GM23338 (cell line): Measurements from ENCODE around the gene CFAP92.

Source experiments
- CREB1 ChIP-seq: fragments of 250-450 bp; sonication (Bioruptor Pico); IDR thresholded peaks from 2 replicates; pipeline ENCODE4 v1.5.0; 2020; ENCODE audit warnings: low read depth, mild to moderate bottlenecking, moderate library complexity
- EZH2 ChIP-seq: fragments of 200-600 bp; sonication (generic); IDR thresholded peaks from one replicate; pipeline ENCODE4 v1.8.0; 2017; ENCODE audit warnings: antibody characterized with exemption, mild to moderate bottlenecking, low read depth; ENCODE audit not compliant: unreplicated experiment
- EZH2phosphoT487 ChIP-seq: fragments of 200-600 bp; sonication (generic); IDR thresholded peaks from one replicate; pipeline ENCODE4 v1.8.1; 2018; ENCODE audit warnings: antibody characterized with exemption; ENCODE audit not compliant: unreplicated experiment
- POLR2AphosphoS5 ChIP-seq: IDR thresholded peaks from 2 replicates; pipeline ENCODE4 v1.6.1; 2016; ENCODE audit warnings: antibody characterized with exemption, low read depth
- TF ChIP-seq, protein P1 (sequence below): IDR thresholded peaks from one replicate; pipeline ENCODE4 v1.6.1; 2018; ENCODE audit warnings: antibody characterized with exemption; ENCODE audit not compliant: unreplicated experiment
- TF ChIP-seq, protein P2 (sequence below), 2 experiments: fragments of 200-600 bp in 1 of 2; sonication (generic) in 1 of 2; conservative IDR thresholded peaks; 2 replicates each; pipeline versions ENCODE4 v1.5.1 to v1.6.1; 2016 to 2017; ENCODE audit warnings: antibody characterized with exemption in 2 of 2, low read depth in 2 of 2, mild to moderate bottlenecking in 2 of 2, moderate library complexity in 1 of 2
- TF ChIP-seq, protein P3 (sequence below): IDR thresholded peaks from 2 replicates; pipeline ENCODE4 v1.6.1; 2016; ENCODE audit warnings: antibody characterized with exemption

GRCh38 chr3:128872282-128872681, 121.6 kb downstream of the CFAP92 start:
- TF ChIP-seq, protein P1, sequence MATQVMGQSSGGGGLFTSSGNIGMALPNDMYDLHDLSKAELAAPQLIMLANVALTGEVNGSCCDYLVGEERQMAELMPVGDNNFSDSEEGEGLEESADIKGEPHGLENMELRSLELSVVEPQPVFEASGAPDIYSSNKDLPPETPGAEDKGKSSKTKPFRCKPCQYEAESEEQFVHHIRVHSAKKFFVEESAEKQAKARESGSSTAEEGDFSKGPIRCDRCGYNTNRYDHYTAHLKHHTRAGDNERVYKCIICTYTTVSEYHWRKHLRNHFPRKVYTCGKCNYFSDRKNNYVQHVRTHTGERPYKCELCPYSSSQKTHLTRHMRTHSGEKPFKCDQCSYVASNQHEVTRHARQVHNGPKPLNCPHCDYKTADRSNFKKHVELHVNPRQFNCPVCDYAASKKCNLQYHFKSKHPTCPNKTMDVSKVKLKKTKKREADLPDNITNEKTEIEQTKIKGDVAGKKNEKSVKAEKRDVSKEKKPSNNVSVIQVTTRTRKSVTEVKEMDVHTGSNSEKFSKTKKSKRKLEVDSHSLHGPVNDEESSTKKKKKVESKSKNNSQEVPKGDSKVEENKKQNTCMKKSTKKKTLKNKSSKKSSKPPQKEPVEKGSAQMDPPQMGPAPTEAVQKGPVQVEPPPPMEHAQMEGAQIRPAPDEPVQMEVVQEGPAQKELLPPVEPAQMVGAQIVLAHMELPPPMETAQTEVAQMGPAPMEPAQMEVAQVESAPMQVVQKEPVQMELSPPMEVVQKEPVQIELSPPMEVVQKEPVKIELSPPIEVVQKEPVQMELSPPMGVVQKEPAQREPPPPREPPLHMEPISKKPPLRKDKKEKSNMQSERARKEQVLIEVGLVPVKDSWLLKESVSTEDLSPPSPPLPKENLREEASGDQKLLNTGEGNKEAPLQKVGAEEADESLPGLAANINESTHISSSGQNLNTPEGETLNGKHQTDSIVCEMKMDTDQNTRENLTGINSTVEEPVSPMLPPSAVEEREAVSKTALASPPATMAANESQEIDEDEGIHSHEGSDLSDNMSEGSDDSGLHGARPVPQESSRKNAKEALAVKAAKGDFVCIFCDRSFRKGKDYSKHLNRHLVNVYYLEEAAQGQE, result no peak
- TF ChIP-seq POLR2AphosphoS5 (no peak), EZH2 (no peak), CREB1 (CRISPR knock-in tag) (no peak), EZH2phosphoT487 (no peak)
- TF ChIP-seq, protein P2, sequence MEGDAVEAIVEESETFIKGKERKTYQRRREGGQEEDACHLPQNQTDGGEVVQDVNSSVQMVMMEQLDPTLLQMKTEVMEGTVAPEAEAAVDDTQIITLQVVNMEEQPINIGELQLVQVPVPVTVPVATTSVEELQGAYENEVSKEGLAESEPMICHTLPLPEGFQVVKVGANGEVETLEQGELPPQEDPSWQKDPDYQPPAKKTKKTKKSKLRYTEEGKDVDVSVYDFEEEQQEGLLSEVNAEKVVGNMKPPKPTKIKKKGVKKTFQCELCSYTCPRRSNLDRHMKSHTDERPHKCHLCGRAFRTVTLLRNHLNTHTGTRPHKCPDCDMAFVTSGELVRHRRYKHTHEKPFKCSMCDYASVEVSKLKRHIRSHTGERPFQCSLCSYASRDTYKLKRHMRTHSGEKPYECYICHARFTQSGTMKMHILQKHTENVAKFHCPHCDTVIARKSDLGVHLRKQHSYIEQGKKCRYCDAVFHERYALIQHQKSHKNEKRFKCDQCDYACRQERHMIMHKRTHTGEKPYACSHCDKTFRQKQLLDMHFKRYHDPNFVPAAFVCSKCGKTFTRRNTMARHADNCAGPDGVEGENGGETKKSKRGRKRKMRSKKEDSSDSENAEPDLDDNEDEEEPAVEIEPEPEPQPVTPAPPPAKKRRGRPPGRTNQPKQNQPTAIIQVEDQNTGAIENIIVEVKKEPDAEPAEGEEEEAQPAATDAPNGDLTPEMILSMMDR (conservative IDR thresholded peaks at IDR 0.05; ENCODE audit: low read depth in 2 of 2), result no peak
- TF ChIP-seq, protein P3, sequence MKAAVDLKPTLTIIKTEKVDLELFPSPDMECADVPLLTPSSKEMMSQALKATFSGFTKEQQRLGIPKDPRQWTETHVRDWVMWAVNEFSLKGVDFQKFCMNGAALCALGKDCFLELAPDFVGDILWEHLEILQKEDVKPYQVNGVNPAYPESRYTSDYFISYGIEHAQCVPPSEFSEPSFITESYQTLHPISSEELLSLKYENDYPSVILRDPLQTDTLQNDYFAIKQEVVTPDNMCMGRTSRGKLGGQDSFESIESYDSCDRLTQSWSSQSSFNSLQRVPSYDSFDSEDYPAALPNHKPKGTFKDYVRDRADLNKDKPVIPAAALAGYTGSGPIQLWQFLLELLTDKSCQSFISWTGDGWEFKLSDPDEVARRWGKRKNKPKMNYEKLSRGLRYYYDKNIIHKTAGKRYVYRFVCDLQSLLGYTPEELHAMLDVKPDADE, result no peak
